ENCODE results near the gene LGALS7. TPM values are rescaled to one million over a fixed set of nuclear protein-coding genes. Genes with fewer than 3 reads are reported as not detected.

The LGALS7 gene
- total and polyA plus RNA-seq, 10 of the 15 experiments (the other 5 are each of a cell fraction or from before 2014, with no cell fraction given), result 0.19 TPM; not detected in 9

GRCh38 chr19:38726284-38726673 lies 47.0 kb downstream of the LGALS7 start:
- H3K36me3 ChIP-seq (ENCODE audit: control insufficient read depth in 2 of 2, insufficient read depth in 2 of 2, low read length in 1 of 2), result peaks cover 14 to 44% of the 10 kb centered on the region in 2 experiments
- TF ChIP-seq JUNB (IDR thresholded peaks at IDR 0.05), result no peak
- TF ChIP-seq, protein P1, sequence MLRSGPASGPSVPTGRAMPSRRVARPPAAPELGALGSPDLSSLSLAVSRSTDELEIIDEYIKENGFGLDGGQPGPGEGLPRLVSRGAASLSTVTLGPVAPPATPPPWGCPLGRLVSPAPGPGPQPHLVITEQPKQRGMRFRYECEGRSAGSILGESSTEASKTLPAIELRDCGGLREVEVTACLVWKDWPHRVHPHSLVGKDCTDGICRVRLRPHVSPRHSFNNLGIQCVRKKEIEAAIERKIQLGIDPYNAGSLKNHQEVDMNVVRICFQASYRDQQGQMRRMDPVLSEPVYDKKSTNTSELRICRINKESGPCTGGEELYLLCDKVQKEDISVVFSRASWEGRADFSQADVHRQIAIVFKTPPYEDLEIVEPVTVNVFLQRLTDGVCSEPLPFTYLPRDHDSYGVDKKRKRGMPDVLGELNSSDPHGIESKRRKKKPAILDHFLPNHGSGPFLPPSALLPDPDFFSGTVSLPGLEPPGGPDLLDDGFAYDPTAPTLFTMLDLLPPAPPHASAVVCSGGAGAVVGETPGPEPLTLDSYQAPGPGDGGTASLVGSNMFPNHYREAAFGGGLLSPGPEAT (IDR thresholded peaks at IDR 0.05; ENCODE audit: low read depth), result no peak
- SMC1A ChIA-PET (ENCODE audit: uncharacterized antibody, unreplicated experiment), result no interaction called here
- CTCF ChIA-PET, result interaction anchor here (0.6 to 1.1 kb wide), 2 partner anchors 166 to 204 kb away, joined by 3 to 4 read pairs; partner anchors contain the start of genes MRPS12 and SARS2
- H3K27me3 ChIP-seq (replicated peaks in 1 of 2; ENCODE audit: control insufficient read depth in 2 of 2, insufficient read depth in 2 of 2, low read length in 1 of 2), result no peaks in the 10 kb centered on the region
- H3K4me3 ChIP-seq, result no peak overlapping the region
- no peak overlapping the region for H3K9ac ChIP-seq (ENCODE audit: control insufficient read depth, insufficient read depth, low read length)
- H3K4me2 ChIP-seq (ENCODE audit: control insufficient read depth, insufficient read depth), result no peak overlapping the region
- no peak for FAIRE-seq
- no peak overlapping the region for H2AFZ ChIP-seq (ENCODE audit: control insufficient read depth, low read depth, low read length)
- RAD21 ChIA-PET (ENCODE audit: unreplicated experiment), result interaction anchor here (0.5 kb wide), 1 partner anchor 206 kb away, joined by 3 read pairs; no protein-coding TSS in a partner anchor
- no peak for ATAC-seq
- no peaks in the 10 kb centered on the region for H4K20me1 ChIP-seq (ENCODE audit: control insufficient read depth, insufficient read depth)
- no peak for DNase-seq (ENCODE audit: low read depth, low spot score)
- POLR2A ChIA-PET, result interaction anchor here (0.5 to 1.1 kb wide), 2 partner anchors 79 to 1832 kb away, joined by 3 read pairs; partner anchors contain the start of gene ACTN4
- no peaks in the 10 kb centered on the region for H3K79me2 ChIP-seq (ENCODE audit: control insufficient read depth, insufficient read depth, low read length)
- in situ Hi-C loops (cut with MboI), result no loop called here
- WGBS (ENCODE audit: insufficient coverage, insufficient replicate concordance, low lambda C conversion rate, missing lambda C conversion rate), result 87% methylated on average over 6 of the region's 6 CpGs
- BruUV-seq (replicated peaks), result no TSS peak
- no peak overlapping the region for H3K27ac ChIP-seq (ENCODE audit: control insufficient read depth, insufficient read depth)
- H3K9me3 ChIP-seq (replicated peaks; ENCODE audit: control insufficient read depth, insufficient read depth, low read length), result no peaks in the 10 kb centered on the region
- no peaks in the 10 kb centered on the region for H3K4me1 ChIP-seq (ENCODE audit: control insufficient read depth, insufficient read depth, low read length)
- intact Hi-C loops (cut with micrococcal nuclease; ENCODE audit: unreplicated experiment), result no loop called here

GRCh38 chr19:38725469-38726283 lies 47.6 kb downstream of the LGALS7 start:
- intact Hi-C loops (cut with micrococcal nuclease; ENCODE audit: unreplicated experiment), result no loop called here
- WGBS (ENCODE audit: insufficient coverage, insufficient replicate concordance, low lambda C conversion rate, missing lambda C conversion rate), result 98% methylated on average over 20 of the region's 21 CpGs
- Histone ChIP-seq H3K36me3 (ENCODE audit: control insufficient read depth in 2 of 2, insufficient read depth in 2 of 2, low read length in 1 of 2) (peaks cover 16 to 44% of the 10 kb centered on the region in 2 experiments), H3K4me1 (ENCODE audit: control insufficient read depth, insufficient read depth, low read length) (no peaks in the 10 kb centered on the region), H3K27me3 (replicated peaks in 1 of 2; ENCODE audit: control insufficient read depth in 2 of 2, insufficient read depth in 2 of 2, low read length in 1 of 2) (no peaks in the 10 kb centered on the region), H3K9ac (ENCODE audit: control insufficient read depth, insufficient read depth, low read length) (no peak overlapping the region), H2AFZ (ENCODE audit: control insufficient read depth, low read depth, low read length) (no peak overlapping the region), H3K4me3 (no peak overlapping the region), H3K9me3 (replicated peaks; ENCODE audit: control insufficient read depth, insufficient read depth, low read length) (no peaks in the 10 kb centered on the region), H3K4me2 (ENCODE audit: control insufficient read depth, insufficient read depth) (no peak overlapping the region), H4K20me1 (ENCODE audit: control insufficient read depth, insufficient read depth) (no peaks in the 10 kb centered on the region), H3K79me2 (ENCODE audit: control insufficient read depth, insufficient read depth, low read length) (no peaks in the 10 kb centered on the region), H3K27ac (ENCODE audit: control insufficient read depth, insufficient read depth) (no peak overlapping the region)
- ChIA-PET CTCF (interaction anchor here (0.6 to 1.1 kb wide), 2 partner anchors 167 to 205 kb away, joined by 3 to 4 read pairs; partner anchors contain the start of genes MRPS12 and SARS2), POLR2A (interaction anchor here (0.5 to 1.1 kb wide), 2 partner anchors 78 to 117 kb away, joined by 3 read pairs; partner anchors contain the start of gene ACTN4), SMC1A (ENCODE audit: uncharacterized antibody, unreplicated experiment) (no interaction called here), RAD21 (ENCODE audit: unreplicated experiment) (no interaction called here)
- no peak for ATAC-seq
- in situ Hi-C loops (cut with MboI), result no loop called here
- no peak for FAIRE-seq
- no TSS peak for BruUV-seq (replicated peaks)
- no peak for DNase-seq (ENCODE audit: low read depth, low spot score)
- TF ChIP-seq, protein P2, sequence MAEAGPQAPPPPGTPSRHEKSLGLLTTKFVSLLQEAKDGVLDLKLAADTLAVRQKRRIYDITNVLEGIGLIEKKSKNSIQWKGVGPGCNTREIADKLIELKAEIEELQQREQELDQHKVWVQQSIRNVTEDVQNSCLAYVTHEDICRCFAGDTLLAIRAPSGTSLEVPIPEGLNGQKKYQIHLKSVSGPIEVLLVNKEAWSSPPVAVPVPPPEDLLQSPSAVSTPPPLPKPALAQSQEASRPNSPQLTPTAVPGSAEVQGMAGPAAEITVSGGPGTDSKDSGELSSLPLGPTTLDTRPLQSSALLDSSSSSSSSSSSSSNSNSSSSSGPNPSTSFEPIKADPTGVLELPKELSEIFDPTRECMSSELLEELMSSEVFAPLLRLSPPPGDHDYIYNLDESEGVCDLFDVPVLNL (IDR thresholded peaks at IDR 0.05; ENCODE audit: low read depth, low read length), result no peak
- TF ChIP-seq JUNB (IDR thresholded peaks at IDR 0.05) (no peak), POLR2AphosphoS2 (IDR thresholded peaks at IDR 0.05; ENCODE audit: low read depth, low read length) (no peak), BMI1 (IDR thresholded peaks at IDR 0.05; ENCODE audit: borderline replicate concordance) (no peak)
- TF ChIP-seq, protein P3, sequence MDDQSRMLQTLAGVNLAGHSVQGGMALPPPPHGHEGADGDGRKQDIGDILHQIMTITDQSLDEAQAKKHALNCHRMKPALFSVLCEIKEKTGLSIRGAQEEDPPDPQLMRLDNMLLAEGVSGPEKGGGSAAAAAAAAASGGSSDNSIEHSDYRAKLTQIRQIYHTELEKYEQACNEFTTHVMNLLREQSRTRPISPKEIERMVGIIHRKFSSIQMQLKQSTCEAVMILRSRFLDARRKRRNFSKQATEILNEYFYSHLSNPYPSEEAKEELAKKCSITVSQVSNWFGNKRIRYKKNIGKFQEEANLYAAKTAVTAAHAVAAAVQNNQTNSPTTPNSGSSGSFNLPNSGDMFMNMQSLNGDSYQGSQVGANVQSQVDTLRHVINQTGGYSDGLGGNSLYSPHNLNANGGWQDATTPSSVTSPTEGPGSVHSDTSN (IDR thresholded peaks at IDR 0.05; ENCODE audit: insufficient replicate concordance, low read depth, low read length), result no peak
